Stimulated activated CD4-positive, alpha-beta T cell treated with anti-CD3 and anti-CD28 coated beads, Interleukin-12 subunit alpha, Interleukin-12 subunit beta, amount 100 ng/mL, for 48 hours (primary cell): ENCODE measurements around the gene P4HA2.
"Not testable (repeated sequence)": the region's sequence is repeated elsewhere in the genome, so short reads cannot be mapped to it uniquely, and the experiment has no call there.

Experiments
- DNase-seq, 3 donors: peaks; one replicate each; pipeline ENCODE4 v3.0.0-alpha.2; 2020; ENCODE audit warnings: low read depth in 2 of 3, low spot score in 1 of 3

The P4HA2 gene

GRCh38 chr5:132203916-132204315, 23.7 kb downstream of the P4HA2 start:
- DNase-seq = no peak

- no peak for DNase-seq
These were observed 24.2 kb downstream of the P4HA2 start for GRCh38 chr5:132203464-132203818.

GRCh38 chr5:132202711-132203463, 24.8 kb downstream of the P4HA2 start:
- DNase-seq = no peak

- no peak for DNase-seq
These were observed 28.5 kb downstream of the P4HA2 start for GRCh38 chr5:132199116-132199680.

GRCh38 chr5:132198571-132198970, 29.1 kb downstream of the P4HA2 start:
- no peak for DNase-seq

GRCh38 chr5:132195727-132196126, 31.9 kb downstream of the P4HA2 start:
- no peak for DNase-seq

- DNase-seq = no peak
These were observed 34.4 kb downstream of the P4HA2 start for GRCh38 chr5:132193165-132193694.

GRCh38 chr5:132190161-132190817, 37.4 kb downstream of the P4HA2 start:
- DNase-seq = peak in 1 of 3 donors; percentile 19

- no peak for DNase-seq
These were observed 43.1 kb downstream of the P4HA2 start for GRCh38 chr5:132184588-132184987.

- DNase-seq = no peak
These were observed 43.9 kb downstream of the P4HA2 start for GRCh38 chr5:132183723-132184122.

- DNase-seq = no peak
These were observed 45.2 kb downstream of the P4HA2 start for GRCh38 chr5:132182359-132183040.

- no peak for DNase-seq
These were observed 46.5 kb downstream of the P4HA2 start for GRCh38 chr5:132181011-132181629.

- no peak for DNase-seq
These were observed 47.4 kb downstream of the P4HA2 start for GRCh38 chr5:132180134-132180745.

GRCh38 chr5:132179405-132179804, 48.2 kb downstream of the P4HA2 start:
- DNase-seq = no peak

- no peak for DNase-seq
These were observed 49.9 kb downstream of the P4HA2 start for GRCh38 chr5:132177691-132178149.

GRCh38 chr5:132176987-132177386, 50.7 kb downstream of the P4HA2 start:
- no peak for DNase-seq

GRCh38 chr5:132176521-132176945, 51.1 kb downstream of the P4HA2 start:
- DNase-seq = peak in 1 of 3 donors; percentile 17

GRCh38 chr5:132162945-132163344, 64.7 kb downstream of the P4HA2 start:
- DNase-seq = no peak

GRCh38 chr5:132161574-132162326, 65.9 kb downstream of the P4HA2 start:
- DNase-seq = not testable (repeated sequence)

- DNase-seq = no peak
These were observed 71.2 kb downstream of the P4HA2 start for GRCh38 chr5:132156413-132156812.
